ENCODE results near the gene C5orf46.

GRCh38 chr5:147911427-147911826 is 5.1 kb upstream of the C5orf46 start:
- TF ChIP-seq CTCF (IDR thresholded peaks at IDR 0.05; ENCODE audit: extremely low read depth in 1 of 2, insufficient read depth in 1 of 2, low read depth in 1 of 2, low read length in 2 of 2) (no peak), EZH2 (IDR thresholded peaks at IDR 0.05; ENCODE audit: borderline replicate concordance, low read depth, low read length, severe bottlenecking) (no peak), POLR2AphosphoS5 (IDR thresholded peaks at IDR 0.05; ENCODE audit: insufficient read depth, low read depth, low read length) (no peak), POLR2A (IDR thresholded peaks at IDR 0.05; ENCODE audit: low read depth, low read length) (no peak), GATA2 (IDR thresholded peaks at IDR 0.05; ENCODE audit: insufficient read depth, insufficient read length, low read depth, low read length) (no peak), MYC (IDR thresholded peaks at IDR 0.05; ENCODE audit: low read depth, low read length) (no peak), MAX (IDR thresholded peaks at IDR 0.05; ENCODE audit: insufficient read depth, insufficient read length) (no peak), JUN (IDR thresholded peaks at IDR 0.05; ENCODE audit: borderline replicate concordance, insufficient read depth, insufficient read length, low read depth) (no peak)

Measured in endothelial cell of umbilical vein (primary cell).